ENCODE results near the gene TAL2.

Gene TAL2

DNA sequence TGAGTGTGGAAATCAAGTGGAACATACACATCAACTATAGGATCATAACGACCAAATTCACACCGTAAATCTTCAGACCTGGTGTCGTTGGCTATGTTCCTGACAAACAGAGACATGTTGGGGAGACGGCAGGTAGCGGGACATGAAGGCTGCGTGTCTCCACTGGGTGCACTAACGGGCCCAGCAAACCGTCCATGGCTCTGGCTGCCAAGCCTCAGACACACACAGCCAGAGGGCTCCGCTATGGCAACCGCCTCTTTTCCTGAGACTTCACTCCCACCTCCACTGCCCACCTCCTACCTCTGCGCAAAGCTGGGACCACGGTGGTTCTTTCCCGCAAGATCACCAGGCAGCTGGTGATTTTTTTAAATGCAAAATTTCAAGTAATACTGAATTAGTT lies 48.4 kb downstream of the TAL2 start:
- DNase-seq (ENCODE audit: low spot score): no peak

DNA sequence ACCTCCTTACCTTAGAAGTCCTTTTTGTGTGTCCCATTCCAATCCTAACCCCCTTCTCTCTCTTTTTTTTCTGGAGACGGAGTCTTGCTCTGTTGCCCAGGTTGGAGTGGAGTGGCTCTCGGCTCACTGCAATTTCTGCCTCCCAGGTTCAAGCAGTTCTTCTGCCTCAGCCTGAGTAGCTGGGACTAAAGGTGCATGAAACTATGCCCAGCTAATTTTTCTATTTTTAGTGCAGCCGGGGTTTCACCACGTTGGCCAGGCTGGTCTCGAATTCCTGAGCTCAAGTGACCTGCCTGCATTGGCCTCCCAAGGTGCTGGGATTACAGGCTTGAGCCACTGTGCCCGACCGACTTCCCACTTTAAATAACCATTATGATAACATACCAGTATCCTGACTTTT lies 49.6 kb downstream of the TAL2 start:
- no peak for DNase-seq (ENCODE audit: low spot score)

DNA sequence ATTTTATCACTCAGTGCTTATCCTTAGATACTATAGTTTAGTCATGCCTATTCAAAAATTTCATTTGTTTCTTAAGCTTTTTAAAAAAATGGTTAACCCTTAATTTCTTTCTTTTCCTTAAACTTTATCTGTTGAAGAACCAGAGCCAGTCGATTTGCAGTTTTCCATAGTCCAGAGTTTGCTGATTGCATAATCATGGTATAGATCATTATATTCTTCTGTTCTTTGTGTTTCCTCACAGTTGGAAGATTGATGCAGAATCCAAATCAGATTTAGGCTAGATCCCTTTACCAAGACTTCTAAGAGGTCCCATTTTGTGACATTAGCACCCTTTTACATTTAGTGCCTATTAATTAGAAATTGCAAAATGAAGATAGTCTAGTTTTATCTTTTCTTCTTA lies 50.0 kb downstream of the TAL2 start:
- no peak for DNase-seq (ENCODE audit: low spot score)
